Measurements from ENCODE around the gene SMAD4.

GRCh38 chr18:51010218-51010617 is 19.8 kb upstream of the SMAD4 start:
- TF ChIP-seq CTCF (IDR thresholded peaks at IDR 0.05) (no peak), POLR2A (IDR thresholded peaks at IDR 0.05) (no peak), POLR2AphosphoS5 (IDR thresholded peaks at IDR 0.05; ENCODE audit: insufficient read depth in 1 of 2, low read depth in 1 of 2) (no peak)
